Body of pancreas (tissue), 4 donors: Measurements from ENCODE around the gene GCNT2.

ENCODE experiments used
- POLR2A ChIP-seq, 3 donors: fragments of 450-650 bp; IDR thresholded peaks; one replicate each; pipeline ENCODE4 v1.6.1; 2016; ENCODE audit warnings: antibody characterized with exemption in 3 of 3, mild to moderate bottlenecking in 2 of 3
- TF ChIP-seq, protein P1 (sequence below), 7 experiments: fragments of 450-650 bp in 4 of 7; fragments of 200-600 bp in 3 of 7; sonication (generic) in 3 of 7; IDR thresholded peaks; one replicate each; pipeline ENCODE4 v1.5.1; 2016 to 2019; ENCODE audit warnings: antibody characterized with exemption in 7 of 7

DNA sequence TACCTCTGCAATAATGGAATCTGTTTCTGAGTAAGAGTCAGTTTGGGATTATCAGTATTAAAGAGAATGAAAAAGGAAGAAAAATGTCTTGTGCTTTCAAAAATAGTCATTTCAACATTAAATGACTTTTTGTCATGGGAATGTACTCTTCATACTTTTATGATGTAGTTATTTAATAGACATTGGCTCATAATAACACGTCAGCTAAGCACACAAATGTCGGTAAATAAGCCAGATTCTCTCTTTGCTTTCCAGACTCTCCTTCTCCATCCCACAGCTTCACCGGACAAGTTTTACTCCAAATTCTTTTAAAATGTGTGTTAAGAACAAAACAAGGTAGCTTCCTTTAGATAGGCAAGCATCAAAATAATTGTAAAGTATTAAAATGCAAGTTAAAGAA lies 97.3 kb downstream of the GCNT2 start:
- TF ChIP-seq, protein P1, sequence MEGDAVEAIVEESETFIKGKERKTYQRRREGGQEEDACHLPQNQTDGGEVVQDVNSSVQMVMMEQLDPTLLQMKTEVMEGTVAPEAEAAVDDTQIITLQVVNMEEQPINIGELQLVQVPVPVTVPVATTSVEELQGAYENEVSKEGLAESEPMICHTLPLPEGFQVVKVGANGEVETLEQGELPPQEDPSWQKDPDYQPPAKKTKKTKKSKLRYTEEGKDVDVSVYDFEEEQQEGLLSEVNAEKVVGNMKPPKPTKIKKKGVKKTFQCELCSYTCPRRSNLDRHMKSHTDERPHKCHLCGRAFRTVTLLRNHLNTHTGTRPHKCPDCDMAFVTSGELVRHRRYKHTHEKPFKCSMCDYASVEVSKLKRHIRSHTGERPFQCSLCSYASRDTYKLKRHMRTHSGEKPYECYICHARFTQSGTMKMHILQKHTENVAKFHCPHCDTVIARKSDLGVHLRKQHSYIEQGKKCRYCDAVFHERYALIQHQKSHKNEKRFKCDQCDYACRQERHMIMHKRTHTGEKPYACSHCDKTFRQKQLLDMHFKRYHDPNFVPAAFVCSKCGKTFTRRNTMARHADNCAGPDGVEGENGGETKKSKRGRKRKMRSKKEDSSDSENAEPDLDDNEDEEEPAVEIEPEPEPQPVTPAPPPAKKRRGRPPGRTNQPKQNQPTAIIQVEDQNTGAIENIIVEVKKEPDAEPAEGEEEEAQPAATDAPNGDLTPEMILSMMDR (IDR thresholded peaks at IDR 0.05) = no peak
- no peak for TF ChIP-seq POLR2A (IDR thresholded peaks at IDR 0.05)
